Trophoblast cell (in vitro differentiated cells and primary cell): ENCODE data around the gene AOPEP.

Experiments used
- DNase-seq, 2 donors: peaks; one replicate each; pipeline ENCODE4 v3.0.0-alpha.2; 2016
- H2AFZ ChIP-seq: 2 replicates; pipeline ENCODE4 v1.6.1; 2013; ENCODE audit warnings: low read length, moderate library complexity, mild to moderate bottlenecking; ENCODE audit not compliant: insufficient read depth, poor library complexity
- H2AK5ac ChIP-seq: 2 replicates; pipeline ENCODE4 v1.6.1; 2013; ENCODE audit warnings: mild to moderate bottlenecking, low read length
- H2BK120ac ChIP-seq: 2 replicates; pipeline ENCODE4 v1.6.1; 2013; ENCODE audit warnings: low read length, mild to moderate bottlenecking, moderate library complexity; ENCODE audit not compliant: insufficient read depth, poor library complexity
- H2BK12ac ChIP-seq: 2 replicates; pipeline ENCODE4 v1.6.1; 2013; ENCODE audit warnings: mild to moderate bottlenecking, low read length, moderate library complexity
- H2BK5ac ChIP-seq: 2 replicates; pipeline ENCODE4 v1.6.1; 2013; ENCODE audit warnings: low read length, low read depth, moderate library complexity, mild to moderate bottlenecking; ENCODE audit not compliant: poor library complexity
- H3K14ac ChIP-seq: 2 replicates; pipeline ENCODE4 v1.6.1; 2013; ENCODE audit warnings: mild to moderate bottlenecking, low read length
- H3K18ac ChIP-seq: 2 replicates; pipeline ENCODE4 v1.6.1; 2013; ENCODE audit warnings: mild to moderate bottlenecking, low read length
- H3K23ac ChIP-seq: 2 replicates; pipeline ENCODE4 v1.6.1; 2013; ENCODE audit warnings: low read length
- H3K27ac ChIP-seq: 2 replicates; pipeline ENCODE4 v1.5.1; 2013; ENCODE audit warnings: low read depth, mild to moderate bottlenecking, inconsistent platforms, low read length, moderate library complexity
- H3K27me3 ChIP-seq: 2 replicates; pipeline ENCODE4 v1.6.1; 2013; ENCODE audit warnings: inconsistent platforms, mild to moderate bottlenecking, low read length, moderate library complexity; ENCODE audit not compliant: insufficient read depth
- H3K36me3 ChIP-seq, 2 experiments: 1 replicate in 1 of 2; 2 replicates in 1 of 2; pipeline ENCODE4 v1.6.1; 2013; ENCODE audit warnings: low read length in 2 of 2, mild to moderate bottlenecking in 2 of 2, moderate library complexity in 1 of 2; ENCODE audit not compliant: insufficient read depth in 2 of 2, control insufficient read depth in 1 of 2
- H3K4ac ChIP-seq: 2 replicates; pipeline ENCODE4 v1.6.1; 2013; ENCODE audit warnings: low read depth, mild to moderate bottlenecking, low read length, moderate library complexity
- H3K4me1 ChIP-seq, 2 experiments: 1 replicate in 1 of 2; 2 replicates in 1 of 2; pipeline ENCODE4 v1.6.1; 2013; ENCODE audit warnings: low read length in 2 of 2, mild to moderate bottlenecking in 2 of 2, moderate library complexity in 1 of 2; ENCODE audit not compliant: insufficient read depth in 2 of 2, control insufficient read depth in 1 of 2
- H3K4me2 ChIP-seq: 2 replicates; pipeline ENCODE4 v1.6.1; 2013; ENCODE audit warnings: inconsistent platforms, mild to moderate bottlenecking, low read length, moderate library complexity
- H3K4me3 ChIP-seq: 2 replicates; pipeline ENCODE4 v1.5.1; 2013; ENCODE audit warnings: mild to moderate bottlenecking, low read depth, low read length, inconsistent platforms
- H3K79me1 ChIP-seq: one replicate; pipeline ENCODE4 v1.6.1; 2013; ENCODE audit warnings: low read length
- H3K79me2 ChIP-seq: 2 replicates; pipeline ENCODE4 v1.6.1; 2013; ENCODE audit warnings: low read length, mild to moderate bottlenecking; ENCODE audit not compliant: control insufficient read depth, insufficient read depth, poor library complexity
- H3K9ac ChIP-seq: 2 replicates; pipeline ENCODE4 v1.6.1; 2013; ENCODE audit warnings: mild to moderate bottlenecking, low read length
- H3K9me3 ChIP-seq: 2 replicates; pipeline ENCODE4 v1.6.1; 2013; ENCODE audit warnings: low read depth, mild to moderate bottlenecking, control low read depth, inconsistent platforms, low read length; ENCODE audit not compliant: insufficient read depth
- H4K12ac ChIP-seq: 2 replicates; pipeline ENCODE4 v1.6.1; 2013; ENCODE audit warnings: low read depth, mild to moderate bottlenecking, low read length, moderate library complexity
- H4K8ac ChIP-seq: 2 replicates; pipeline ENCODE4 v1.6.1; 2013; ENCODE audit warnings: low read depth, mild to moderate bottlenecking, low read length, moderate library complexity
- H4K91ac ChIP-seq: one replicate; pipeline ENCODE4 v1.6.1; 2013; ENCODE audit warnings: low read depth, mild to moderate bottlenecking, low read length, moderate library complexity
- WGBS: extraction: QIAGEN DNeasy Blood & Tissue Kit; methylation state at CpG from one replicate; pipeline ENCODE4 v1.1.7; 2013; ENCODE audit warnings: missing lambda C conversion rate; ENCODE audit not compliant: insufficient read length, insufficient coverage; ENCODE audit errors: extremely low coverage; 5-methylcytosine and 5-hydroxymethylcytosine counted together

The AOPEP gene

GRCh38 chr9:94987731-94988130 lies 261.2 kb downstream of the AOPEP start:
- no peak overlapping the region for H4K12ac ChIP-seq
- no peak overlapping the region for H3K27ac ChIP-seq
- no peak overlapping the region for H3K14ac ChIP-seq
- no peak overlapping the region for H2AK5ac ChIP-seq
- no peak overlapping the region for H2BK120ac ChIP-seq
- H4K8ac ChIP-seq = no peak overlapping the region
- H3K79me2 ChIP-seq = no peaks in the 10 kb centered on the region
- no peak overlapping the region for H2BK12ac ChIP-seq
- no peaks in the 10 kb centered on the region for H3K79me1 ChIP-seq
- no peak overlapping the region for H4K91ac ChIP-seq
- H3K4me1 ChIP-seq = no peaks in the 10 kb centered on the region
- whole genome bisulfite sequencing = no CpG with 5 or more reads among the region's 1 CpG
- no peak overlapping the region for H2AFZ ChIP-seq
- H3K4ac ChIP-seq = no peak overlapping the region
- H3K9me3 ChIP-seq = no peaks in the 10 kb centered on the region
- H3K36me3 ChIP-seq = no peaks in the 10 kb centered on the region
- H3K18ac ChIP-seq = no peak overlapping the region
- no peak overlapping the region for H3K4me3 ChIP-seq
- no peaks in the 10 kb centered on the region for H3K27me3 ChIP-seq
- DNase-seq = no peak
- H3K9ac ChIP-seq = no peak overlapping the region
- H2BK5ac ChIP-seq = no peak overlapping the region
- no peak overlapping the region for H3K4me2 ChIP-seq
- H3K23ac ChIP-seq = no peak overlapping the region

- Histone ChIP-seq H4K91ac (no peak overlapping the region), H3K4me2 (no peak overlapping the region), H2BK5ac (no peak overlapping the region), H3K36me3 (no peaks in the 10 kb centered on the region), H2BK12ac (no peak overlapping the region), H3K14ac (no peak overlapping the region), H3K9me3 (no peaks in the 10 kb centered on the region), H3K4ac (no peak overlapping the region), H3K18ac (no peak overlapping the region), H3K4me3 (no peak overlapping the region), H4K12ac (peak overlapping the region; percentile 36), H2BK120ac (no peak overlapping the region), H2AFZ (no peak overlapping the region), H3K79me2 (no peaks in the 10 kb centered on the region), H4K8ac (no peak overlapping the region), H3K23ac (no peak overlapping the region), H3K9ac (no peak overlapping the region), H2AK5ac (no peak overlapping the region), H3K79me1 (no peaks in the 10 kb centered on the region), H3K27ac (no peak overlapping the region), H3K4me1 (peaks cover 0 to 2% of the 10 kb centered on the region in 2 experiments), H3K27me3 (no peaks in the 10 kb centered on the region)
- WGBS = no CpG with 5 or more reads among the region's 8 CpGs
- DNase-seq = no peak
These were observed 264.5 kb downstream of the AOPEP start for GRCh38 chr9:94990897-94991561.

- Histone ChIP-seq H3K79me2 (no peaks in the 10 kb centered on the region), H4K12ac (no peak overlapping the region), H2BK5ac (no peak overlapping the region), H4K8ac (no peak overlapping the region), H3K4ac (no peak overlapping the region), H2AFZ (no peak overlapping the region), H3K14ac (no peak overlapping the region), H4K91ac (no peak overlapping the region), H2BK120ac (no peak overlapping the region), H3K27me3 (no peaks in the 10 kb centered on the region), H3K4me3 (no peak overlapping the region), H2AK5ac (no peak overlapping the region), H3K23ac (no peak overlapping the region), H3K36me3 (no peaks in the 10 kb centered on the region), H3K4me1 (peaks cover 0 to 2% of the 10 kb centered on the region in 2 experiments), H3K9ac (no peak overlapping the region), H2BK12ac (no peak overlapping the region), H3K4me2 (no peak overlapping the region), H3K9me3 (no peaks in the 10 kb centered on the region), H3K27ac (no peak overlapping the region), H3K18ac (no peak overlapping the region), H3K79me1 (no peaks in the 10 kb centered on the region)
- WGBS = no CpG with 5 or more reads among the region's 15 CpGs
- DNase-seq = no peak
These were observed 265.7 kb downstream of the AOPEP start for GRCh38 chr9:94991961-94992907.

GRCh38 chr9:94993160-94993820 lies 266.8 kb downstream of the AOPEP start:
- Histone ChIP-seq H3K18ac (no peak overlapping the region), H3K4me2 (no peak overlapping the region), H3K4me3 (no peak overlapping the region), H3K36me3 (no peaks in the 10 kb centered on the region), H2BK120ac (no peak overlapping the region), H3K4ac (no peak overlapping the region), H2BK5ac (no peak overlapping the region), H2AFZ (no peak overlapping the region), H3K27ac (no peak overlapping the region), H4K12ac (no peak overlapping the region), H4K91ac (no peak overlapping the region), H3K27me3 (no peaks in the 10 kb centered on the region), H3K9me3 (no peaks in the 10 kb centered on the region), H3K4me1 (peaks cover 0 to 2% of the 10 kb centered on the region in 2 experiments), H3K79me1 (no peaks in the 10 kb centered on the region), H3K14ac (no peak overlapping the region), H4K8ac (no peak overlapping the region), H3K9ac (no peak overlapping the region), H2BK12ac (no peak overlapping the region), H2AK5ac (no peak overlapping the region), H3K79me2 (no peaks in the 10 kb centered on the region), H3K23ac (no peak overlapping the region)
- WGBS = no CpG with 5 or more reads among the region's 9 CpGs
- DNase-seq = no peak
